ENCODE measurements around the gene SUV39H2. TPM values are rescaled to one million over a fixed set of nuclear protein-coding genes. Genes with fewer than 3 reads are reported as not detected.

SUV39H2 gene
- total RNA-seq = 4.5 TPM
- long read RNA-seq, partial matches to known transcripts = 1 of 3 reads
- long read RNA-seq, other reads (novel, unspliced or antisense) = 0 of 3 reads

GRCh38 chr10:14878266-14879123 is at the start of gene SUV39H2:
Gene SUV39H2, plus strand, starts transcription at chr10:14878866. Its CDS starts 23 bp downstream, at chr10:14878889.
- H3K4me1 ChIP-seq = peaks cover 14% of the 10 kb centered on the region
- ATAC-seq = peak; percentile 97
- H3K4me3 ChIP-seq = peak within 1 kb of the TSS; percentile 93
- TF ChIP-seq CTCF (IDR thresholded peaks at IDR 0.05) = no peak
- H3K9me3 ChIP-seq = no peaks in the 10 kb centered on the region
- H3K27me3 ChIP-seq = no peaks in the 10 kb centered on the region
- intact Hi-C loops (cut with DNase I) = no loop called here
- H3K36me3 ChIP-seq = no peaks in the 10 kb centered on the region
- H3K27ac ChIP-seq = peak within 1 kb of the TSS; percentile 94
- DNase-seq = peak; percentile 98

- Histone ChIP-seq H3K27me3 (no peaks in the 10 kb centered on the region), H3K4me3 (no peak overlapping the region), H3K27ac (no peak overlapping the region), H3K9me3 (no peaks in the 10 kb centered on the region), H3K4me1 (peaks cover 7% of the 10 kb centered on the region), H3K36me3 (no peaks in the 10 kb centered on the region)
- intact Hi-C loops (cut with DNase I) = no loop called here
- ATAC-seq (no peak), DNase-seq (no peak)
- TF ChIP-seq CTCF (IDR thresholded peaks at IDR 0.05) = no peak
Observed at GRCh38 chr10:14833106-14833505, 45.6 kb upstream of the SUV39H2 start.

GRCh38 chr10:14836208-14836607 is 42.5 kb upstream of the SUV39H2 start:
- Histone ChIP-seq H3K4me1 (peaks cover 16% of the 10 kb centered on the region), H3K9me3 (no peaks in the 10 kb centered on the region), H3K4me3 (no peak overlapping the region), H3K27me3 (no peaks in the 10 kb centered on the region), H3K27ac (no peak overlapping the region), H3K36me3 (peaks cover 7% of the 10 kb centered on the region)
- intact Hi-C loops (cut with DNase I) = no loop called here
- ATAC-seq (no peak), DNase-seq (no peak)
- TF ChIP-seq CTCF (IDR thresholded peaks at IDR 0.05) = no peak

- Histone ChIP-seq H3K27me3 (no peaks in the 10 kb centered on the region), H3K4me3 (peak overlapping the region; percentile 97), H3K36me3 (peaks cover 16% of the 10 kb centered on the region), H3K27ac (peak overlapping the region; percentile 97), H3K4me1 (peaks cover 16% of the 10 kb centered on the region), H3K9me3 (no peaks in the 10 kb centered on the region)
- intact Hi-C loops (cut with DNase I) = no loop called here
- TF ChIP-seq CTCF (IDR thresholded peaks at IDR 0.05) = no peak
- DNase-seq (no peak), ATAC-seq (no peak)
Observed at GRCh38 chr10:14837003-14837756, 41.5 kb upstream of the SUV39H2 start.

- H3K27me3 ChIP-seq = no peaks in the 10 kb centered on the region
- intact Hi-C loops (cut with DNase I) = no loop called here
- DNase-seq = peak; percentile 100
Observed at GRCh38 chr10:14837757-14838581, 40.7 kb upstream of the SUV39H2 start, which contains the start of the genes CDNF, HSPA14 and MSANTD7. Gene CDNF, minus strand, starts transcription at chr10:14838037. Its CDS starts 91 bp downstream, at chr10:14837946. Gene HSPA14, plus strand, starts transcription at chr10:14838306. Its CDS starts 97 bp downstream, at chr10:14838403. Gene MSANTD7, plus strand, starts transcription at chr10:14838306. Its CDS starts 3,979 bp downstream, at chr10:14842285.

More at GRCh38 chr10:14837757-14838581, 40.7 kb upstream of the SUV39H2 start, which contains the start of the genes CDNF, HSPA14 and MSANTD7:
- peaks cover 16% of the 10 kb centered on the region for H3K4me1 ChIP-seq
- H3K4me3 ChIP-seq = peak within 1 kb of the TSS; percentile 97
- ATAC-seq = peak; percentile 98
- H3K27ac ChIP-seq = peak within 1 kb of the TSS; percentile 97
- TF ChIP-seq CTCF (IDR thresholded peaks at IDR 0.05) = no peak
- H3K36me3 ChIP-seq = peaks cover 24% of the 10 kb centered on the region
- H3K9me3 ChIP-seq = no peaks in the 10 kb centered on the region

All from upper lobe of right lung (tissue), 1 donor.